ENCODE measurements around the gene FIGN.

FIGN gene

GRCh38 chr2:163652751-163653150 is 83.1 kb downstream of the FIGN start:
- no peak for TF ChIP-seq POLR2AphosphoS5 (IDR thresholded peaks at IDR 0.05; ENCODE audit: low read depth, low read length)
- TF ChIP-seq FOXP2 (optimal IDR thresholded peaks at IDR 0.05; ENCODE audit: borderline replicate concordance, extremely low read depth, extremely low read length, insufficient read depth): no peak
- no peak for TF ChIP-seq REST (IDR thresholded peaks at IDR 0.05; ENCODE audit: insufficient read depth in 1 of 2, low read depth in 2 of 2, low read length in 2 of 2)
- TF ChIP-seq TAF1 (IDR thresholded peaks at IDR 0.05; ENCODE audit: borderline replicate concordance, insufficient read depth, low read length): no peak
- TF ChIP-seq SIN3A (IDR thresholded peaks at IDR 0.05; ENCODE audit: borderline replicate concordance, insufficient read depth, low read length): no peak

- TF ChIP-seq SIN3A (IDR thresholded peaks at IDR 0.05; ENCODE audit: borderline replicate concordance, insufficient read depth, low read length) (no peak), FOXP2 (optimal IDR thresholded peaks at IDR 0.05; ENCODE audit: borderline replicate concordance, extremely low read depth, extremely low read length, insufficient read depth) (no peak), REST (IDR thresholded peaks at IDR 0.05; ENCODE audit: insufficient read depth in 1 of 2, low read depth in 2 of 2, low read length in 2 of 2) (no peak), POLR2AphosphoS5 (IDR thresholded peaks at IDR 0.05; ENCODE audit: low read depth, low read length) (no peak), TAF1 (IDR thresholded peaks at IDR 0.05; ENCODE audit: borderline replicate concordance, insufficient read depth, low read length) (no peak)
These were observed 86.7 kb downstream of the FIGN start for GRCh38 chr2:163649080-163649479.

- TF ChIP-seq POLR2AphosphoS5 (IDR thresholded peaks at IDR 0.05; ENCODE audit: low read depth, low read length): no peak
- no peak for TF ChIP-seq TAF1 (IDR thresholded peaks at IDR 0.05; ENCODE audit: borderline replicate concordance, insufficient read depth, low read length)
- no peak for TF ChIP-seq REST (IDR thresholded peaks at IDR 0.05; ENCODE audit: insufficient read depth in 1 of 2, low read depth in 2 of 2, low read length in 2 of 2)
- TF ChIP-seq FOXP2 (optimal IDR thresholded peaks at IDR 0.05; ENCODE audit: borderline replicate concordance, extremely low read depth, extremely low read length, insufficient read depth): no peak
- no peak for TF ChIP-seq SIN3A (IDR thresholded peaks at IDR 0.05; ENCODE audit: borderline replicate concordance, insufficient read depth, low read length)
These were observed 88.5 kb downstream of the FIGN start for GRCh38 chr2:163647300-163647699.

GRCh38 chr2:163646687-163647086 is 89.1 kb downstream of the FIGN start:
- no peak for TF ChIP-seq TAF1 (IDR thresholded peaks at IDR 0.05; ENCODE audit: borderline replicate concordance, insufficient read depth, low read length)
- TF ChIP-seq POLR2AphosphoS5 (IDR thresholded peaks at IDR 0.05; ENCODE audit: low read depth, low read length): no peak
- no peak for TF ChIP-seq FOXP2 (optimal IDR thresholded peaks at IDR 0.05; ENCODE audit: borderline replicate concordance, extremely low read depth, extremely low read length, insufficient read depth)
- TF ChIP-seq REST (IDR thresholded peaks at IDR 0.05; ENCODE audit: insufficient read depth in 1 of 2, low read depth in 2 of 2, low read length in 2 of 2): no peak
- no peak for TF ChIP-seq SIN3A (IDR thresholded peaks at IDR 0.05; ENCODE audit: borderline replicate concordance, insufficient read depth, low read length)

- TF ChIP-seq REST (IDR thresholded peaks at IDR 0.05; ENCODE audit: insufficient read depth in 1 of 2, low read depth in 2 of 2, low read length in 2 of 2): no peak
- TF ChIP-seq TAF1 (IDR thresholded peaks at IDR 0.05; ENCODE audit: borderline replicate concordance, insufficient read depth, low read length): no peak
- no peak for TF ChIP-seq POLR2AphosphoS5 (IDR thresholded peaks at IDR 0.05; ENCODE audit: low read depth, low read length)
- no peak for TF ChIP-seq FOXP2 (optimal IDR thresholded peaks at IDR 0.05; ENCODE audit: borderline replicate concordance, extremely low read depth, extremely low read length, insufficient read depth)
- no peak for TF ChIP-seq SIN3A (IDR thresholded peaks at IDR 0.05; ENCODE audit: borderline replicate concordance, insufficient read depth, low read length)
These were observed 91.6 kb downstream of the FIGN start for GRCh38 chr2:163644238-163644637.

All from PFSK-1 (cell line).